Ovary (tissue), 3 donors: ENCODE measurements around the gene TMCC2.

Source experiments
- CTCF ChIP-seq, 3 donors: fragments of 450-650 bp in 2 of 3; fragments of 200-600 bp in 1 of 3; IDR thresholded peaks; one replicate each; pipeline versions ENCODE4 v1.5.1 to v1.8.0; 2016 to 2022; ENCODE audit warnings: antibody characterized with exemption in 3 of 3, mild to moderate bottlenecking in 1 of 3
- EP300 ChIP-seq: sonication (generic); formaldehyde crosslinking; IDR thresholded peaks from one replicate; pipeline ENCODE4 v1.6.1; 2017; ENCODE audit warnings: antibody characterized with exemption
- POLR2A ChIP-seq: fragments of 450-650 bp; IDR thresholded peaks from one replicate; pipeline ENCODE4 v1.6.1; 2017; ENCODE audit warnings: antibody characterized with exemption, mild to moderate bottlenecking, moderate library complexity
- donor health status: DM: no; HTN: no; CAD: no.

DNA sequence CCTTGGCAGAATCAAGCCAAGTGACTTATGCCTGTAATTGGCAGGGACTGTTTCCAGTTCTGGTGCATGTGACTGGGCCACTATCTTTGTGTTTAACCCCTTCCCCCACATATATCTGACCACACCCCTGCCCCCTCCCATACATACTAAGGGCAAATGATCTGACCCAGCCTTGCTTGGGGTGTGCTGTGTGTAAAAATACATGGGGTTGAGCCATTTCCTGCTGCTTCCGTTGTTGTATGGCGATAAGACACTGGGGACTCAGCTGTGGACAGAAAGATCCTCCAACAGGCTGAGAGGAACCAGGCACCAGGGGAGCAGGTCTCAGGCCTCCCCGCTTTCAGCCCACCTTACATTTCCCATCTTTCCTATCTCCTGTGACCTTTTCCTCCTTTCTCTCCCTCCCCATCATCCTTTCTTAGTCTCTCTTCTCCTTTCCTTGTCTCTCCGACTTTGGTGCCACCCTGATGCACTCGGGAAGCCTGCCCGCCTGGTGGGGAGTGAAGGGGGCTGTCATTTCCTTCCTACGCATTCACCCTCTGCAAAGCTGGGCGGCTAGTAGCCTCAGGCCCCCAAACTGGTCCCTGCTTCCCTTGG is 39.7 kb downstream of the TMCC2 start:
- TF ChIP-seq CTCF (IDR thresholded peaks at IDR 0.05) (no peak), EP300 (no peak), POLR2A (no peak)
